PC-9 (cell line): ENCODE data around the gene FAM149B1. TPM values are rescaled to one million over a fixed set of nuclear protein-coding genes. Genes with fewer than 3 reads are reported as not detected.
"Not testable (repeated sequence)": the region's sequence is repeated elsewhere in the genome, so short reads cannot be mapped to it uniquely, and the experiment has no call there.

Source experiments
- BruUV-seq: library from RNA; stranded (reverse); fragments of 400-500 nt; replicated peaks from 2 replicates; lab custom pipeline; 2021; lab: Mats Ljungman, UMichigan
- CTCF ChIA-PET: fragments of 300-600 bp; sonication (Branson Sonifier 250); formaldehyde crosslinking; loops from one replicate; lab custom pipeline; 2022; ENCODE audit warnings: antibody characterized with exemption; lab: Charles Lee
- POLR2A ChIA-PET: fragments of 300-600 bp; sonication (Branson Sonifier 250); formaldehyde crosslinking; loops from one replicate; lab custom pipeline; 2022; ENCODE audit warnings: antibody characterized with exemption; ENCODE audit not compliant: unreplicated experiment; lab: Charles Lee
- DNase-seq, 2 experiments: peaks; one replicate each; pipeline versions ENCODE4 v3.0.0 to v3.0.0-alpha.2; 2015 to 2022; ENCODE audit warnings: mixed read lengths in 1 of 2
- H2AFZ ChIP-seq: fragments of 200-600 bp; sonication (generic); 2 replicates; pipeline ENCODE4 v1.8.1; 2017; ENCODE audit warnings: antibody characterized with exemption
- H3F3A ChIP-seq: fragments of 200-600 bp; sonication (generic); 2 replicates; pipeline ENCODE4 v1.8.1; 2017; ENCODE audit warnings: antibody characterized with exemption, mild to moderate bottlenecking, low read depth; ENCODE audit not compliant: insufficient read depth
- H3K27ac ChIP-seq: fragments of 200-600 bp; sonication (generic); 2 replicates; pipeline ENCODE4 v1.6.1; 2016; ENCODE audit warnings: mixed run types
- H3K27me3 ChIP-seq: fragments of 200-600 bp; sonication (generic); 2 replicates; pipeline ENCODE4 v1.6.1; 2016; ENCODE audit warnings: low read depth, mixed run types; ENCODE audit not compliant: insufficient read depth
- H3K36me3 ChIP-seq: fragments of 200-600 bp; sonication (generic); 2 replicates; pipeline ENCODE4 v1.6.1; 2016; ENCODE audit warnings: low read depth, mixed run types
- H3K4me1 ChIP-seq: fragments of 200-600 bp; sonication (generic); replicated peaks from 2 replicates; pipeline ENCODE4 v1.6.1; 2016; ENCODE audit warnings: mixed run types; ENCODE audit not compliant: insufficient read depth
- H3K4me2 ChIP-seq: fragments of 200-600 bp; sonication (generic); 2 replicates; pipeline ENCODE4 v1.6.1; 2017; ENCODE audit warnings: mixed run types
- H3K4me3 ChIP-seq: fragments of 200-600 bp; sonication (generic); 2 replicates; pipeline ENCODE4 v1.6.1; 2016; ENCODE audit warnings: mixed run types
- H3K79me2 ChIP-seq: fragments of 200-600 bp; sonication (generic); 2 replicates; pipeline ENCODE4 v1.6.1; 2017; ENCODE audit warnings: low read depth, mixed run types
- H3K9me2 ChIP-seq: fragments of 200-600 bp; sonication (generic); 2 replicates; pipeline ENCODE4 v1.8.1; 2017; ENCODE audit warnings: mild to moderate bottlenecking; ENCODE audit not compliant: insufficient read depth
- H3K9me3 ChIP-seq: fragments of 200-600 bp; sonication (generic); 2 replicates; pipeline ENCODE4 v1.8.1; 2016; ENCODE audit warnings: low read depth; ENCODE audit not compliant: insufficient read depth
- H4K20me1 ChIP-seq: fragments of 200-600 bp; sonication (generic); 2 replicates; pipeline ENCODE4 v1.8.1; 2017; ENCODE audit not compliant: insufficient read depth
- EZH2 ChIP-seq: fragments of 200-600 bp; sonication (generic); IDR thresholded peaks from 2 replicates; pipeline ENCODE4 v1.8.0; 2017; ENCODE audit warnings: antibody characterized with exemption, low read depth
- intact Hi-C: fragments of 100-400 bp; cut with micrococcal nuclease; formaldehyde crosslinking; loops from one replicate; pipeline ENCODE4 v1.10.0; 2022; ENCODE audit not compliant: unreplicated experiment
- total RNA-seq: library from RNA; stranded (reverse); gene quantifications from 2 replicates; pipeline ENCODE4 v1.2.3, GENCODE V29; 2021
- TF ChIP-seq, protein P1 (sequence below): fragments of 200-600 bp; sonication (generic); conservative IDR thresholded peaks from 2 replicates; pipeline ENCODE4 v1.6.1; 2017; ENCODE audit warnings: mixed run types, antibody characterized with exemption, mild to moderate bottlenecking, moderate library complexity

FAM149B1 gene
- total RNA-seq, 1 experiment from 2014 or later = 22.9 TPM

DNA sequence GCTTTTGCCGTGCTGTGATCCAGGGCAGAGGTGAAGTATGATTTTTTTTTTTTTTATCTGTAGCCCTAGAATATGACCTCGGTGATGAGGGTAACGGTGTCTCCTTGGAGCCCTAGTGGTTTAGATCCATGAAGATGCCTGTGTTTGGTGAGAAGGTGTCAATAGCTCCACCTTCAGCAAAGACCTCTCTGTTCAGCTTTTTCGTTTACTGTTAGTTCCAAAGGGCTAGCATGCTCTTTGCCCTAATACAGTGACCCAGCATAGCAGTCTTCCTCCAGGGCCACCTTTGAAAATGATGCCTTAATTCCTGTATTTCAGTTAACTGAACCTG lies 85.3 kb downstream of the FAM149B1 start:
- DNase-seq = peak in 1 of 2 experiments; percentile 44

DNA sequence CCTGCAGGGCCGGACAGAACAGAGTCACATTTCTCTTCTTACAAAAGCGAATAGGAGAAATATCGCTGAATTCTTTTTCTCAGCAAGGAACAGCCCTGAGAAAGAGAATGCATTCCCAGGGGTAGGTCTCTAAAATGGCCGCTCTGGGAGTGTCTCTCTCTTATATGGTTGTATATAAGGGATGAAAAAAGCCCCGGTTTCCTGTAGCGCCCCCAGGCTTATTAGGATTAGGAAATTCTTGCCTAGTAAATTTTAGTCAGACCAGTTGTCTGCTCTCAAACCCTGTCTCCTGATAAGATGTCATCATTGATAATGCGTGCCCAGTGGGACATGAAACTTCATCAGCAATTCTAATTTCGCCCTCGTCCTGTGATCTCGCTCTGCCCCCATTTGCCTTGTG lies 90.7 kb downstream of the FAM149B1 start:
- Histone ChIP-seq H3K4me1 (peaks cover 27% of the 10 kb centered on the region), H3K79me2 (peaks cover 12% of the 10 kb centered on the region), H3F3A (peaks cover 11% of the 10 kb centered on the region)
- H3K9me2 ChIP-seq, CTCF ChIA-PET, H3K9me3 ChIP-seq, H4K20me1 ChIP-seq, DNase-seq, intact Hi-C loops, H3K4me3 ChIP-seq, H3K27me3 ChIP-seq, H3K36me3 ChIP-seq, BruUV-seq, H2AFZ ChIP-seq, H3K4me2 ChIP-seq, POLR2A ChIA-PET, H3K27ac ChIP-seq: not testable (repeated sequence)

More for the DNA sequence above, 85.3 kb downstream of the FAM149B1 start:
- intact Hi-C loops = no loop called here
- Histone ChIP-seq H2AFZ (peak overlapping the region; percentile 93), H3K27me3 (no peaks in the 10 kb centered on the region), H4K20me1 (no peaks in the 10 kb centered on the region), H3K9me3 (no peaks in the 10 kb centered on the region), H3K4me2 (peak overlapping the region; percentile 98), H3K79me2 (peaks cover 56% of the 10 kb centered on the region), H3K36me3 (peaks cover 22% of the 10 kb centered on the region; the same call in 1 of the 2 replicates), H3K4me3 (peak overlapping the region; percentile 70), H3K9me2 (no peaks in the 10 kb centered on the region), H3K4me1 (peaks cover 31% of the 10 kb centered on the region), H3K27ac (peak overlapping the region; percentile 80), H3F3A (peaks cover 44% of the 10 kb centered on the region)
- BruUV-seq = no TSS peak
- ChIA-PET POLR2A (interaction anchor here (0.7 kb wide), 1 partner anchor 558 kb away, joined by 3 read pairs; no protein-coding TSS in a partner anchor), CTCF (interaction anchor here (0.6 to 1.4 kb wide), 3 partner anchors 8 to 482 kb away, joined by 3 to 6 read pairs (median 3); no protein-coding TSS in a partner anchor)
- TF ChIP-seq EZH2 = no peak
- TF ChIP-seq, protein P1, sequence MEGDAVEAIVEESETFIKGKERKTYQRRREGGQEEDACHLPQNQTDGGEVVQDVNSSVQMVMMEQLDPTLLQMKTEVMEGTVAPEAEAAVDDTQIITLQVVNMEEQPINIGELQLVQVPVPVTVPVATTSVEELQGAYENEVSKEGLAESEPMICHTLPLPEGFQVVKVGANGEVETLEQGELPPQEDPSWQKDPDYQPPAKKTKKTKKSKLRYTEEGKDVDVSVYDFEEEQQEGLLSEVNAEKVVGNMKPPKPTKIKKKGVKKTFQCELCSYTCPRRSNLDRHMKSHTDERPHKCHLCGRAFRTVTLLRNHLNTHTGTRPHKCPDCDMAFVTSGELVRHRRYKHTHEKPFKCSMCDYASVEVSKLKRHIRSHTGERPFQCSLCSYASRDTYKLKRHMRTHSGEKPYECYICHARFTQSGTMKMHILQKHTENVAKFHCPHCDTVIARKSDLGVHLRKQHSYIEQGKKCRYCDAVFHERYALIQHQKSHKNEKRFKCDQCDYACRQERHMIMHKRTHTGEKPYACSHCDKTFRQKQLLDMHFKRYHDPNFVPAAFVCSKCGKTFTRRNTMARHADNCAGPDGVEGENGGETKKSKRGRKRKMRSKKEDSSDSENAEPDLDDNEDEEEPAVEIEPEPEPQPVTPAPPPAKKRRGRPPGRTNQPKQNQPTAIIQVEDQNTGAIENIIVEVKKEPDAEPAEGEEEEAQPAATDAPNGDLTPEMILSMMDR = peak; percentile 2; the same call in 1 of the 2 replicates

DNA sequence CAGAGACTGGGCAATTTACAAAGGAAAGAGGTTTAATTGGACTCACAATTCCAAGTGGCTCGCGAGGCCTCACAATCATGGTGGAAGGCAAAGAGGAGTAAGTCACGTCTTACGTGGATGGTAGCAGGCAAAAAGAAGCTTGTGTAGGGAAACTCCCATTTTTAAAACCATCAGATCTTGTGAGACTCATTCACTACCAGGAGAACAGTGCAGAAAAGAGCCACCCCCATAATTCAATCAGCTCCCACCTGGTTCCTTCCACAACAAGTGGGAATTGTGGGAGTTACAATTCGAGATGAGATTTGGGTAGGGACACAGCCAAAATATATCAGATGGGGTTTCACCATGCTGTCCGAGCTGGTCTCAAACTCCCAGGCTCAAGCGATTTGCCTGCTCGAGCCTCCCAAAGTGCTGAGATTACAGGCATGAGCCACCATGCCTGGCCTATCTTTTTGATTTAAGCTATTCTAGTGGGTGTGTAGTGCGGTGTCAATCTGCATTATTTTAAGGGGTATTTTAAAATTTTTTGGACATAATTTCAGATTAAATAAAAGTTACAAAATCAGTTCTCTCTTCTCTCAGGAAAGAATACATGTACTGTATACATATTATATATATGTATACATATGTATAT lies 93.6 kb downstream of the FAM149B1 start:
- Histone ChIP-seq H3K9me3 (peaks cover 7% of the 10 kb centered on the region), H3K4me1 (peaks cover 20% of the 10 kb centered on the region), H3K36me3 (no peaks in the 10 kb centered on the region), H3K27ac (peak overlapping the region; percentile 91), H3F3A (peaks cover 11% of the 10 kb centered on the region), H4K20me1 (no peaks in the 10 kb centered on the region), H3K27me3 (no peaks in the 10 kb centered on the region), H3K9me2 (no peaks in the 10 kb centered on the region), H2AFZ (no peak overlapping the region), H3K4me2 (no peak overlapping the region), H3K4me3 (no peak overlapping the region), H3K79me2 (no peaks in the 10 kb centered on the region)
- CTCF ChIA-PET = no interaction called here
- intact Hi-C loops = no loop called here
- DNase-seq = no peak
- no TSS peak for BruUV-seq
- no peak for TF ChIP-seq EZH2
- TF ChIP-seq, protein P1 = no peak
- POLR2A ChIA-PET = no interaction called here
